ENCODE measurements around the gene COPS8.

- TF ChIP-seq CTCF (IDR thresholded peaks at IDR 0.05), result no peak
- no peak for TF ChIP-seq POLR2A (IDR thresholded peaks at IDR 0.05)
Measured at GRCh38 chr2:237141571-237142051, 55.9 kb downstream of the COPS8 start.
